Cardiac fibroblast (primary cell): ENCODE measurements around the gene IQCB1.

Source experiments
- DNase-seq, 2 donors: peaks; one replicate each; pipeline versions ENCODE4 v3.0.0 to v3.0.0-alpha.2; 2010; ENCODE audit warnings: low read depth in 2 of 2
- H3K4me3 ChIP-seq, 2 donors: replicated peaks in 1 of 2; 1 replicate in 1 of 2; 2 replicates in 1 of 2; pipeline ENCODE4 v1.5.1; 2011; ENCODE audit warnings: low read depth in 2 of 2, low read length in 2 of 2, mild to moderate bottlenecking in 2 of 2, moderate library complexity in 1 of 2
- TF ChIP-seq, protein P1 (sequence below): IDR thresholded peaks from one replicate; pipeline ENCODE4 v1.5.1; 2011; ENCODE audit warnings: low read depth, mild to moderate bottlenecking, low read length, inconsistent platforms

The IQCB1 gene, protein sequence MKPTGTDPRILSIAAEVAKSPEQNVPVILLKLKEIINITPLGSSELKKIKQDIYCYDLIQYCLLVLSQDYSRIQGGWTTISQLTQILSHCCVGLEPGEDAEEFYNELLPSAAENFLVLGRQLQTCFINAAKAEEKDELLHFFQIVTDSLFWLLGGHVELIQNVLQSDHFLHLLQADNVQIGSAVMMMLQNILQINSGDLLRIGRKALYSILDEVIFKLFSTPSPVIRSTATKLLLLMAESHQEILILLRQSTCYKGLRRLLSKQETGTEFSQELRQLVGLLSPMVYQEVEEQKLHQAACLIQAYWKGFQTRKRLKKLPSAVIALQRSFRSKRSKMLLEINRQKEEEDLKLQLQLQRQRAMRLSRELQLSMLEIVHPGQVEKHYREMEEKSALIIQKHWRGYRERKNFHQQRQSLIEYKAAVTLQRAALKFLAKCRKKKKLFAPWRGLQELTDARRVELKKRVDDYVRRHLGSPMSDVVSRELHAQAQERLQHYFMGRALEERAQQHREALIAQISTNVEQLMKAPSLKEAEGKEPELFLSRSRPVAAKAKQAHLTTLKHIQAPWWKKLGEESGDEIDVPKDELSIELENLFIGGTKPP

GRCh38 chr3:121834671-121835464 is at the start of gene IQCB1, which contains the start of gene EAF2:
Gene IQCB1, minus strand, starts transcription at chr3:121835060. Its CDS starts 6,100 bp downstream, at chr3:121828960.
Gene EAF2, plus strand, starts transcription at chr3:121835209. Its CDS starts 77 bp downstream, at chr3:121835286.
- TF ChIP-seq, protein P1, sequence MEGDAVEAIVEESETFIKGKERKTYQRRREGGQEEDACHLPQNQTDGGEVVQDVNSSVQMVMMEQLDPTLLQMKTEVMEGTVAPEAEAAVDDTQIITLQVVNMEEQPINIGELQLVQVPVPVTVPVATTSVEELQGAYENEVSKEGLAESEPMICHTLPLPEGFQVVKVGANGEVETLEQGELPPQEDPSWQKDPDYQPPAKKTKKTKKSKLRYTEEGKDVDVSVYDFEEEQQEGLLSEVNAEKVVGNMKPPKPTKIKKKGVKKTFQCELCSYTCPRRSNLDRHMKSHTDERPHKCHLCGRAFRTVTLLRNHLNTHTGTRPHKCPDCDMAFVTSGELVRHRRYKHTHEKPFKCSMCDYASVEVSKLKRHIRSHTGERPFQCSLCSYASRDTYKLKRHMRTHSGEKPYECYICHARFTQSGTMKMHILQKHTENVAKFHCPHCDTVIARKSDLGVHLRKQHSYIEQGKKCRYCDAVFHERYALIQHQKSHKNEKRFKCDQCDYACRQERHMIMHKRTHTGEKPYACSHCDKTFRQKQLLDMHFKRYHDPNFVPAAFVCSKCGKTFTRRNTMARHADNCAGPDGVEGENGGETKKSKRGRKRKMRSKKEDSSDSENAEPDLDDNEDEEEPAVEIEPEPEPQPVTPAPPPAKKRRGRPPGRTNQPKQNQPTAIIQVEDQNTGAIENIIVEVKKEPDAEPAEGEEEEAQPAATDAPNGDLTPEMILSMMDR: no peak
- DNase-seq: peak; percentile 96 to 97
- peak within 1 kb of the TSS; percentile 74 to 77 for H3K4me3 ChIP-seq

- TF ChIP-seq, protein P1: peak; percentile 7
- peak; percentile 43 to 44 for DNase-seq
- H3K4me3 ChIP-seq: no peak overlapping the region
Measured at GRCh38 chr3:121883507-121883906, 48.6 kb upstream of the IQCB1 start.

DNA sequence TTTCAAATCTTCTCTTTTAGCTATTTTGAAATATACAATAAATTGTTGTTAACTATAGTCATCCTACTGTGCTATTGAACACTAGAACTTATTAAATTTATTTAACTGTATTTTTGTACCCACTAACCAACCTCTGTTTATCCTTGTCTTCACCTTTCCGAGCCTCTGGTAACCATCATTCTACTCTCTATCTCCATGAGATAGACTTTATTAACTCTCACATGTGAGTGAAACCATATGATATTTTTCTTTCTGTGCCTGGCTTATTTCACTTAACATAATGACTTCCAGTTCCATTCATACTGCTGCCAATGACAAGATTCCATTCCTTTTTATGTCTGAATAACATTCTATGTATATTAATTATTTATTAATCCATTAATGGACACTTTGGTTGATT is 43.6 kb upstream of the IQCB1 start:
- TF ChIP-seq, protein P1: no peak
- H3K4me3 ChIP-seq: no peak overlapping the region
- no peak for DNase-seq

GRCh38 chr3:121871430-121871829 is 36.6 kb upstream of the IQCB1 start:
- TF ChIP-seq, protein P1: no peak
- DNase-seq: no peak
- no peak overlapping the region for H3K4me3 ChIP-seq

- H3K4me3 ChIP-seq: no peak overlapping the region
- DNase-seq: peak in 1 of 2 donors; percentile 9
- TF ChIP-seq, protein P1: no peak
Measured at GRCh38 chr3:121870717-121871116, 35.9 kb upstream of the IQCB1 start.

DNA sequence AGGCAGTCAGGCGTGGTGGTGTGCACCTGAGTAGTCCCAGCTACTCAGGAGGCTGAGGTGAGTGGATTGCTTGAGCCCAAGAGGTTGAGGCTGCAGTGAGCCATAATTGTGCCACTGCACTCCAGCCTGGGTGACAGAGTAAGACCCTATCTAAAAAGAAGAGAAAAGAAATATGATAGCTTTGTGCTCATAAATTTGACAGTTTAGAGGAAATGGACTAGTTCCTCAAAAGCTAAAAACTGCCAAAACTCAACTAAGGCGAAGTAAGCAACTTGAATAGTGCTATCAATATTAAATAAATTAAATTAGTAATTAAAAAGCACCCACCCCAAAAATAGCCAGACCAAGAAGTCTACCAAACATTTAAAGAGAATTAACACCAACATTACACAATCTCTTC is 34.9 kb upstream of the IQCB1 start:
- no peak overlapping the region for H3K4me3 ChIP-seq
- TF ChIP-seq, protein P1: no peak
- DNase-seq: no peak
